A549 (cell line): ENCODE measurements around the gene NFIA. TPM values are rescaled to one million over a fixed set of nuclear protein-coding genes. Genes with fewer than 3 reads are reported as not detected.
A peak's percentile ranks its signal among the peaks of the same experiment; 100 is the strongest.

Experiments
- ATAC-seq, 2 experiments: fragments of 200-7000 bp in 1 of 2; fragments of >200 bp in 1 of 2; cut with Nextera tagmentation in 1 of 2; cut with Tn5 transposase in 1 of 2; 3 replicates each; pipeline versions ENCODE4 v1.8.0 to v1.9.1; 2018 to 2020; ENCODE audit warnings: mild to moderate bottlenecking in 1 of 2, moderate library complexity in 1 of 2
- CTCF ChIA-PET: fragments of 300-600 bp; sonication (Branson Sonifier 250); formaldehyde crosslinking; extraction: SDS; loops from one replicate; lab custom pipeline; 2021; ENCODE audit warnings: antibody characterized with exemption, inconsistent platforms; lab: Yijun Ruan, JAX
- POLR2A ChIA-PET: fragments of 350-600 bp; formaldehyde crosslinking; extraction: SDS; loops from one replicate; lab custom pipeline; 2021; ENCODE audit warnings: antibody characterized with exemption, inconsistent platforms; lab: Yijun Ruan, JAX
- DNase-seq, 2 experiments: peaks; one replicate each; pipeline versions ENCODE4 v3.0.0 to v3.0.0-alpha.2; 2011 to 2016; ENCODE audit warnings: low read depth in 1 of 2, low spot score in 1 of 2
- FAIRE-seq: peaks from 2 replicates; lab custom pipeline; 2011; peaks lifted over from hg19 to GRCh38; lab: Jason Lieb, UNC
- H3K27ac ChIP-seq, 2 experiments: fragments of >200 bp; sonication (Bioruptor Twin); formaldehyde crosslinking; 3 replicates each; pipeline ENCODE4 v1.5.1; 2016 to 2017
- H3K4me1 ChIP-seq: fragments of >200 bp; sonication (Bioruptor Twin); formaldehyde crosslinking; 3 replicates; pipeline ENCODE4 v1.6.1; 2016
- H3K4me2 ChIP-seq: fragments of >200 bp; sonication (Bioruptor Twin); formaldehyde crosslinking; 3 replicates; pipeline ENCODE4 v1.6.1; 2016
- H3K4me3 ChIP-seq: fragments of >200 bp; sonication (Bioruptor Twin); formaldehyde crosslinking; 3 replicates; pipeline ENCODE4 v1.5.1; 2016
- H3K9me3 ChIP-seq: fragments of >200 bp; sonication (Bioruptor Twin); formaldehyde crosslinking; 3 replicates; pipeline ENCODE4 v1.6.1; 2016
- BHLHE40 ChIP-seq: IDR thresholded peaks from 2 replicates; pipeline ENCODE4 v1.6.1; 2012; ENCODE audit warnings: low read depth, low read length, inconsistent platforms
- CBX8 ChIP-seq: fragments of 200-600 bp; sonication (generic); IDR thresholded peaks from 2 replicates; pipeline ENCODE4 v1.6.1; 2016
- CHD4 ChIP-seq: fragments of 200-600 bp; sonication (generic); IDR thresholded peaks from 2 replicates; pipeline ENCODE4 v1.6.1; 2016; ENCODE audit warnings: antibody characterized with exemption, mild to moderate bottlenecking, borderline replicate concordance
- E2F6 ChIP-seq: IDR thresholded peaks from 2 replicates; pipeline ENCODE4 v1.6.1; 2012; ENCODE audit warnings: low read depth, borderline replicate concordance
- EP300 ChIP-seq, 2 experiments: fragments of >200 bp; sonication (Bioruptor Twin); formaldehyde crosslinking; IDR thresholded peaks; 2 replicates in 1 of 2; 3 replicates in 1 of 2; pipeline ENCODE4 v1.6.1; 2016 to 2017
- FOSB ChIP-seq: fragments of 250-450 bp; sonication (Bioruptor Pico); IDR thresholded peaks from 2 replicates; pipeline ENCODE4 v1.5.0; 2020; ENCODE audit warnings: mild to moderate bottlenecking, moderate library complexity
- FOXS1 ChIP-seq: fragments of 250-450 bp; sonication (Bioruptor Pico); IDR thresholded peaks from 2 replicates; pipeline ENCODE4 v1.5.0; 2020; ENCODE audit warnings: mild to moderate bottlenecking, moderate library complexity
- HEYL ChIP-seq: fragments of 250-450 bp; sonication (Bioruptor Pico); IDR thresholded peaks from 2 replicates; pipeline ENCODE4 v1.8.0; 2021; ENCODE audit warnings: mild to moderate bottlenecking, moderate library complexity
- HOXB13 ChIP-seq: fragments of 250-450 bp; sonication (Bioruptor Pico); IDR thresholded peaks from 2 replicates; pipeline ENCODE4 v1.5.0; 2020; ENCODE audit warnings: low read depth, mild to moderate bottlenecking, moderate library complexity
- HOXB5 ChIP-seq: fragments of 250-450 bp; sonication (Bioruptor Pico); IDR thresholded peaks from 2 replicates; pipeline ENCODE4 v1.5.0; 2020; ENCODE audit warnings: mild to moderate bottlenecking, moderate library complexity
- JUN ChIP-seq, 2 experiments: fragments of >200 bp; sonication (Bioruptor Twin); formaldehyde crosslinking; IDR thresholded peaks; 2 replicates in 1 of 2; 3 replicates in 1 of 2; pipeline ENCODE4 v1.6.1; 2016 to 2017
- KDM1A ChIP-seq: fragments of 200-600 bp; sonication (generic); IDR thresholded peaks from 2 replicates; pipeline ENCODE4 v1.6.1; 2016; ENCODE audit warnings: low read depth, mild to moderate bottlenecking
- NR3C1 ChIP-seq: fragments of >200 bp; sonication (Bioruptor Twin); formaldehyde crosslinking; IDR thresholded peaks from 3 replicates; pipeline ENCODE4 v1.6.1; 2017
- PBX3 ChIP-seq: IDR thresholded peaks from 2 replicates; pipeline ENCODE4 v1.6.1; 2012
- POLR2A ChIP-seq: IDR thresholded peaks from 2 replicates; pipeline ENCODE4 v1.6.1; 2012; ENCODE audit warnings: mild to moderate bottlenecking, low read length
- RAD21 ChIP-seq, 2 experiments: fragments of >200 bp in 1 of 2; sonication (Bioruptor Twin) in 1 of 2; formaldehyde crosslinking in 1 of 2; IDR thresholded peaks in 1 of 2; conservative IDR thresholded peaks in 1 of 2; 2 replicates in 1 of 2; 3 replicates in 1 of 2; pipeline ENCODE4 v1.6.1; 2012 to 2018; ENCODE audit warnings: inconsistent platforms in 1 of 2
- RCOR1 ChIP-seq: fragments of 150-350 bp; IDR thresholded peaks from 2 replicates; pipeline ENCODE4 v1.6.1; 2014; ENCODE audit warnings: antibody characterized with exemption, low read length, low read depth
- RFX5 ChIP-seq: fragments of 450-650 bp; IDR thresholded peaks from 2 replicates; pipeline ENCODE4 v1.7.1; 2014; ENCODE audit warnings: antibody characterized with exemption, mild to moderate bottlenecking, moderate library complexity
- RNF2 ChIP-seq: fragments of 200-600 bp; sonication (generic); IDR thresholded peaks from 2 replicates; pipeline ENCODE4 v1.6.1; 2016; ENCODE audit warnings: low read depth, mild to moderate bottlenecking, antibody characterized with exemption, moderate library complexity, borderline replicate concordance
- ZFP36 ChIP-seq: fragments of 450-650 bp; IDR thresholded peaks from 2 replicates; pipeline ENCODE4 v1.6.1; 2014; ENCODE audit warnings: borderline replicate concordance; ENCODE audit not compliant: partially characterized antibody
- ZNF302 ChIP-seq: fragments of 250-450 bp; sonication (Bioruptor Pico); IDR thresholded peaks from 2 replicates; pipeline ENCODE4 v1.9.0; 2021; ENCODE audit warnings: inconsistent platforms, mild to moderate bottlenecking, moderate library complexity
- WGBS: methylation state at CpG from one replicate; pipeline ENCODE4 v1.1.6; 2017; ENCODE audit errors: missing lambda C conversion rate; 5-methylcytosine and 5-hydroxymethylcytosine counted together
- polyA plus RNA-seq, 4 experiments: library from polyadenylated mRNA; depleted of rRNA in 3 of 4; stranded (reverse); fragments of >200 nt; fragmentation: RNase III in 1 of 4; extraction: RNeasy Plus Mini Kit Qiagen cat#74134 plus additional on column Dnase treatment in 1 of 4; gene quantifications; 2 replicates in 3 of 4; 3 replicates in 1 of 4; pipeline ENCODE4 v1.2.3, GENCODE V29; 2011 to 2017
- TF ChIP-seq, protein P1 (sequence below): IDR thresholded peaks from 2 replicates; pipeline ENCODE4 v1.6.1; 2012
- TF ChIP-seq, protein P2 (sequence below): fragments of 200-600 bp; sonication (generic); IDR thresholded peaks from 2 replicates; pipeline ENCODE4 v1.6.1; 2016; ENCODE audit warnings: antibody characterized with exemption, mild to moderate bottlenecking, moderate library complexity
- TF ChIP-seq, protein P3 (sequence below): fragments of 450-650 bp; IDR thresholded peaks from 2 replicates; pipeline ENCODE4 v1.6.1; 2014; ENCODE audit warnings: antibody characterized with exemption

The NFIA gene
- polyA plus RNA-seq, 2 of the 4 experiments (the other 2 are of a cell fraction) = 6.5 to 25.8 TPM

GRCh38 chr1:61183471-61184039 lies 101.2 kb downstream of the NFIA start (continued):
- TF ChIP-seq ZNF302 (CRISPR knock-in tag) (no peak), POLR2A (no peak)

DNA sequence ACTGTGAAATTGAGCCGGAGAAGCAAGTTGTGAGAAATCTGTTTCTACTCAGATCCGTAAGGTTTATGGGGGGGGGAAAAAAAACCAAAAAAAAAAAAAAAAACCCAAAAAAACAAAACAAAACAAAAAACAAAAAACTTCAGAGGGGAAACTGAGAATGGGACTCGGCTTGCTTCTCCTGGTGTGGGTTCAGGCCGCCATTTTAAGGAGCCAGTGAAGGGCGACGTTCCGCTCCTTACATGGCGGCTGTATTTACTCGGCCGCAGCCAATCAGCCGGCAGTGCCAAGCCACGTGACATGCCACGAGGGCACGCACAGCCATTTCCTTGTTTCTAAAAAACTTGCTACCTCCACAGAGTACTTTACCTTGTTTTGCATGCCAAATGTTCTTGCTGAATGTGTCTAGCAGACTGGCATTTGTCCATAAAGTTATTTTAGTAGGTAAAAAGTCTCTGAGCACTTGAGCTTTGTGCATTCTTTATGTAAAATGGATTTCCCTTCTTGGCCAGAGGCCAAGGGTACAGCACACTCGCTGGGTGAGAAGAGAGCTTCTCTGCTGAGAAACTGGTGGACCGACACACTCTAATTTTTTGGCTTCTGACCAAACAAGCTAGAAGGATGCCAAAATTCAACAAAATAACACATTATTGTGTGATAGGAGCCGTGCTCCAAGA lies 101.8 kb downstream of the NFIA start:
- DNase-seq (peak; percentile 19 to 84), ATAC-seq (peak; percentile 77 to 85; a peak in 5 of 6 replicates), FAIRE-seq (no peak)
- H3K4me1 ChIP-seq = peaks cover 40% of the 10 kb centered on the region
- POLR2A ChIA-PET = interaction anchor here (0.5 kb wide), 1 partner anchor 126 kb away, joined by 3 read pairs; no protein-coding TSS in a partner anchor
- H3K27ac ChIP-seq = peak overlapping the region; percentile 57 to 72; a peak in 5 of 6 replicates
- 45% methylated on average over 17 of the region's 17 CpGs for WGBS
- peak overlapping the region; percentile 9; the same call in 1 of the 3 replicates for H3K4me3 ChIP-seq
- TF ChIP-seq, protein P1, sequence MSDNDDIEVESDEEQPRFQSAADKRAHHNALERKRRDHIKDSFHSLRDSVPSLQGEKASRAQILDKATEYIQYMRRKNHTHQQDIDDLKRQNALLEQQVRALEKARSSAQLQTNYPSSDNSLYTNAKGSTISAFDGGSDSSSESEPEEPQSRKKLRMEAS = peak; percentile 74
- TF ChIP-seq, protein P2, sequence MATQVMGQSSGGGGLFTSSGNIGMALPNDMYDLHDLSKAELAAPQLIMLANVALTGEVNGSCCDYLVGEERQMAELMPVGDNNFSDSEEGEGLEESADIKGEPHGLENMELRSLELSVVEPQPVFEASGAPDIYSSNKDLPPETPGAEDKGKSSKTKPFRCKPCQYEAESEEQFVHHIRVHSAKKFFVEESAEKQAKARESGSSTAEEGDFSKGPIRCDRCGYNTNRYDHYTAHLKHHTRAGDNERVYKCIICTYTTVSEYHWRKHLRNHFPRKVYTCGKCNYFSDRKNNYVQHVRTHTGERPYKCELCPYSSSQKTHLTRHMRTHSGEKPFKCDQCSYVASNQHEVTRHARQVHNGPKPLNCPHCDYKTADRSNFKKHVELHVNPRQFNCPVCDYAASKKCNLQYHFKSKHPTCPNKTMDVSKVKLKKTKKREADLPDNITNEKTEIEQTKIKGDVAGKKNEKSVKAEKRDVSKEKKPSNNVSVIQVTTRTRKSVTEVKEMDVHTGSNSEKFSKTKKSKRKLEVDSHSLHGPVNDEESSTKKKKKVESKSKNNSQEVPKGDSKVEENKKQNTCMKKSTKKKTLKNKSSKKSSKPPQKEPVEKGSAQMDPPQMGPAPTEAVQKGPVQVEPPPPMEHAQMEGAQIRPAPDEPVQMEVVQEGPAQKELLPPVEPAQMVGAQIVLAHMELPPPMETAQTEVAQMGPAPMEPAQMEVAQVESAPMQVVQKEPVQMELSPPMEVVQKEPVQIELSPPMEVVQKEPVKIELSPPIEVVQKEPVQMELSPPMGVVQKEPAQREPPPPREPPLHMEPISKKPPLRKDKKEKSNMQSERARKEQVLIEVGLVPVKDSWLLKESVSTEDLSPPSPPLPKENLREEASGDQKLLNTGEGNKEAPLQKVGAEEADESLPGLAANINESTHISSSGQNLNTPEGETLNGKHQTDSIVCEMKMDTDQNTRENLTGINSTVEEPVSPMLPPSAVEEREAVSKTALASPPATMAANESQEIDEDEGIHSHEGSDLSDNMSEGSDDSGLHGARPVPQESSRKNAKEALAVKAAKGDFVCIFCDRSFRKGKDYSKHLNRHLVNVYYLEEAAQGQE = no peak
- TF ChIP-seq, protein P3, sequence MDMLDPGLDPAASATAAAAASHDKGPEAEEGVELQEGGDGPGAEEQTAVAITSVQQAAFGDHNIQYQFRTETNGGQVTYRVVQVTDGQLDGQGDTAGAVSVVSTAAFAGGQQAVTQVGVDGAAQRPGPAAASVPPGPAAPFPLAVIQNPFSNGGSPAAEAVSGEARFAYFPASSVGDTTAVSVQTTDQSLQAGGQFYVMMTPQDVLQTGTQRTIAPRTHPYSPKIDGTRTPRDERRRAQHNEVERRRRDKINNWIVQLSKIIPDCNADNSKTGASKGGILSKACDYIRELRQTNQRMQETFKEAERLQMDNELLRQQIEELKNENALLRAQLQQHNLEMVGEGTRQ = peak; percentile 90
- peak overlapping the region; percentile 63 for H3K4me2 ChIP-seq
- CTCF ChIA-PET = interaction anchor here (0.6 kb wide), 1 partner anchor 60 kb away, joined by 3 read pairs; no protein-coding TSS in a partner anchor
- H3K9me3 ChIP-seq = no peaks in the 10 kb centered on the region

DNA sequence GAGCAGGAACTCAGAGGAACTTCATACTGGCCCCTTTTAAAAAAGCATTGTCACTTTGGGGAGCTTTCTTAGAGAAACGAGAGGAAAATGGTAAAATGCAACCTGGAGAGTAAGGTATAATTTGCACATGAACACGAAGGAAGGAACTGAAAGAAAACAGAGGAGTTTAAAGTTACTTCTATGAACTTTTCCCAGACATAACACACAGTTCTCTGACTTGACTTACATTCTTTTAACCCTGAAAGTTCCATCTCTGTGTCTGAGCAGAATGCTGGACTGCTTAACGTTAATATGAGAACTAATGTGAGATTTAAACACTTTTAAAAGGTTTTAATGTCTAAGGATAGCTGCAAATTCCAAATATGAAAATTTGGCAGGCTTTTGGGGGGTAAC lies 102.3 kb downstream of the NFIA start:
- no peak for ATAC-seq

GRCh38 chr1:61186753-61187152 lies 104.4 kb downstream of the NFIA start:
- CTCF ChIA-PET = no interaction called here
- ATAC-seq = no peak
- Histone ChIP-seq H3K4me2 (no peak overlapping the region), H3K27ac (no peak overlapping the region), H3K9me3 (no peaks in the 10 kb centered on the region), H3K4me1 (peaks cover 52% of the 10 kb centered on the region), H3K4me3 (no peak overlapping the region)
- no peak for DNase-seq
- POLR2A ChIA-PET = no interaction called here
- FAIRE-seq = no peak
- 90% methylated on average over 1 of the region's 1 CpG for WGBS
- TF ChIP-seq HOXB5 (CRISPR knock-in tag) (no peak), RCOR1 (no peak), CBX8 (no peak), FOSB (CRISPR knock-in tag) (no peak), ZNF302 (CRISPR knock-in tag) (no peak), HEYL (no peak), EP300 (IDR thresholded peaks at IDR 0.05) (no peak), BHLHE40 (no peak), JUN (IDR thresholded peaks at IDR 0.05) (no peak), PBX3 (no peak), RAD21 (conservative IDR thresholded peaks at IDR 0.05 in 1 of 2, IDR thresholded peaks at IDR 0.05 in 1 of 2) (no peak), RNF2 (no peak), ZFP36 (no peak), HOXB13 (CRISPR knock-in tag) (no peak), RFX5 (no peak), CHD4 (no peak), E2F6 (no peak)
- TF ChIP-seq, protein P3 = no peak

More for the DNA sequence above, 102.3 kb downstream of the NFIA start:
- WGBS = 49% methylated on average over 3 of the region's 3 CpGs
- H3K4me3 ChIP-seq = peak overlapping the region; percentile 9; the same call in 1 of the 3 replicates
- POLR2A ChIA-PET = interaction anchor here (0.5 kb wide), 1 partner anchor 127 kb away, joined by 3 read pairs; no protein-coding TSS in a partner anchor
- FAIRE-seq = no peak
- H3K27ac ChIP-seq = peak overlapping the region; percentile 57 to 72; a peak in 5 of 6 replicates
- no peaks in the 10 kb centered on the region for H3K9me3 ChIP-seq
- peaks cover 42% of the 10 kb centered on the region for H3K4me1 ChIP-seq
- H3K4me2 ChIP-seq = peak overlapping the region; percentile 63
- TF ChIP-seq NR3C1 (no peak), RFX5 (no peak), RAD21 (conservative IDR thresholded peaks at IDR 0.05 in 1 of 2, IDR thresholded peaks at IDR 0.05 in 1 of 2) (no peak), FOXS1 (CRISPR knock-in tag) (no peak), KDM1A (no peak)
- TF ChIP-seq, all 56 proteins: peak for 0
- no peak for DNase-seq
- CTCF ChIA-PET = no interaction called here
